Ovary (tissue), 3 donors: ENCODE measurements around the gene TLR9.

ENCODE experiments used
- EP300 ChIP-seq: sonication (generic); formaldehyde crosslinking; IDR thresholded peaks from one replicate; pipeline ENCODE4 v1.6.1; 2017; ENCODE audit warnings: antibody characterized with exemption
- POLR2A ChIP-seq: fragments of 450-650 bp; IDR thresholded peaks from one replicate; pipeline ENCODE4 v1.6.1; 2017; ENCODE audit warnings: antibody characterized with exemption, mild to moderate bottlenecking, moderate library complexity
- TF ChIP-seq, protein P1 (sequence below), 3 donors: fragments of 450-650 bp in 2 of 3; fragments of 200-600 bp in 1 of 3; IDR thresholded peaks; one replicate each; pipeline versions ENCODE4 v1.5.1 to v1.8.0; 2016 to 2022; ENCODE audit warnings: antibody characterized with exemption in 3 of 3, mild to moderate bottlenecking in 1 of 3
- donor health status: DM: no; HTN: no; CAD: no.

DNA sequence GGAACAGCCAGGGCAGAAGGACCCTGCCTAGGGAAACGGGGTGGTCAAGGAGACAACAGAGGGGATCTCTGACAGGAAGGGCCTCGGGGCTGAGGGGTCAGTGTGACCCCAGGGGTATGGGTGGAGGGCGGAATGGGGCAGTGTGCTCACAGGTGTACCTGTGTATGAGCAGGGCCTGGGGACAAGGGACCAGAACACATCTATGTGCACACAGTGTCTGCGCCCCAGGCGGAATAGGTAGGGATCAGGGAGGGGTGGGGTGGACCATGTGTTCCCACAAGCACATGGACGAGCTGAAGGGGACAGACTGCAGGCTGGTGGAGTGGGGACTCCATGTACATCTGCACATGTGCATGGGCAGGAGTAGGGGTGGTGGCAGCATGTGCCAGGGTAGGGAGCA, 5.0 kb upstream of the TLR9 start:
- TF ChIP-seq POLR2A: no peak
- TF ChIP-seq, protein P1, sequence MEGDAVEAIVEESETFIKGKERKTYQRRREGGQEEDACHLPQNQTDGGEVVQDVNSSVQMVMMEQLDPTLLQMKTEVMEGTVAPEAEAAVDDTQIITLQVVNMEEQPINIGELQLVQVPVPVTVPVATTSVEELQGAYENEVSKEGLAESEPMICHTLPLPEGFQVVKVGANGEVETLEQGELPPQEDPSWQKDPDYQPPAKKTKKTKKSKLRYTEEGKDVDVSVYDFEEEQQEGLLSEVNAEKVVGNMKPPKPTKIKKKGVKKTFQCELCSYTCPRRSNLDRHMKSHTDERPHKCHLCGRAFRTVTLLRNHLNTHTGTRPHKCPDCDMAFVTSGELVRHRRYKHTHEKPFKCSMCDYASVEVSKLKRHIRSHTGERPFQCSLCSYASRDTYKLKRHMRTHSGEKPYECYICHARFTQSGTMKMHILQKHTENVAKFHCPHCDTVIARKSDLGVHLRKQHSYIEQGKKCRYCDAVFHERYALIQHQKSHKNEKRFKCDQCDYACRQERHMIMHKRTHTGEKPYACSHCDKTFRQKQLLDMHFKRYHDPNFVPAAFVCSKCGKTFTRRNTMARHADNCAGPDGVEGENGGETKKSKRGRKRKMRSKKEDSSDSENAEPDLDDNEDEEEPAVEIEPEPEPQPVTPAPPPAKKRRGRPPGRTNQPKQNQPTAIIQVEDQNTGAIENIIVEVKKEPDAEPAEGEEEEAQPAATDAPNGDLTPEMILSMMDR (IDR thresholded peaks at IDR 0.05): no peak
- no peak for TF ChIP-seq EP300
